K562 treated with DMSO at 1 percent for 12 hours (cell line): ENCODE data around the gene CACNG5. TPM values are rescaled to one million over a fixed set of nuclear protein-coding genes. Genes with fewer than 3 reads are reported as not detected.

Experiments used
- total RNA-seq: library from RNA; unstranded; fragments of 300-600 nt; gene quantifications from 2 replicates; pipeline ENCODE4 v1.2.3, GENCODE V29; 2022; ENCODE audit not compliant: insufficient read depth

Gene CACNG5
- not detected in 2 replicates for total RNA-seq

GRCh38 chr17:66834919-66835454, at the start of gene CACNG5:
CACNG5 (plus strand) TSS chr17:66835117; CDS start chr17:66877333, 42,216 bp downstream.

Other genes with a start within 250 kb of the CACNG5 start
- gene CACNG4, start 129.6 kb downstream of the CACNG5 start, total RNA-seq: not detected in 2 replicates
- not detected in 2 replicates for gene CACNG1, start 209.4 kb downstream of the CACNG5 start, total RNA-seq